ENCODE measurements around the gene PNRC1.
A peak's percentile ranks its signal among the peaks of the same experiment; 100 is the strongest.
"Not testable (repeated sequence)": the region's sequence is repeated elsewhere in the genome, so short reads cannot be mapped to it uniquely, and the experiment has no call there.

Gene PNRC1

DNA sequence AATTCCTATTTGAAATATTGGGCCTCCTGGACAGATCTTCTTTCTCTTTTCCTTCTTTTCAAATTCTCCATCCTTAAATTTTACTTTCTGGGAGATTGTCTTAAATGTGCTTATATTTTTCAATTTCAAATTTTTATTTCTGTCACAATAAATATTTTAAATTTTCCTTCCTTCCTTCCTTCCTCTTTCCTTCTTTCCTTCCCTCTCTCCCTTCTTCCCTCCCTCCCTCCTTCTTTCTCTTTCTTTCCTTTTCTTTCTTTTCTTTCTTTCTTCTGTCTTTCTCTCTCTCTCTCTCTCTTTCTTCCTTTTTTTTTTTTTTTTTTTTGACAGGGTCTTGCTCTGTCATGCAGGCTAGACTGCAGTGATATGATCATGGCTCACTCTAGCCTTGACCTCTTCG, 16.7 kb upstream of the PNRC1 start:
- DNase-seq: no peak

DNA sequence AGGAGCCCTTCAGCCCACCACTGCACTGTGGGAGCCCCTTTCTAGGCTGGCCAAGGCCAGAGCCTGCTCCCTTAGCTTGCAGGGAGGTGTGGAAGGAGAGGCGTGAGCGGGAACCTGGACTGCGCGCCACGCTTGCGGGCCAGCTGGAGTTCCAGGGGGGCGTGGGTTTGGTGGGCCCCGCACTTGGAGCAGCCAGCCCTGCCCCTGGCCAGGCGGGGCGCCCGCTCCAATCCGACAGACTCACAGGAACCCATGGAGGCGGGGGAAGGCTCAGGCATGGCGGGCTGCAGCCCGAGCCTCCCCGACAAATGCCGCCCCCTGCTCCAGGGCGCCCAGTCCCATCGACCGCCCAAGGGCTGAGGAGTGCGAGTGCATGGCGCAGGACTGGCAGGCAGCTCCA, 15.6 kb upstream of the PNRC1 start:
- DNase-seq: not testable (repeated sequence)

DNA sequence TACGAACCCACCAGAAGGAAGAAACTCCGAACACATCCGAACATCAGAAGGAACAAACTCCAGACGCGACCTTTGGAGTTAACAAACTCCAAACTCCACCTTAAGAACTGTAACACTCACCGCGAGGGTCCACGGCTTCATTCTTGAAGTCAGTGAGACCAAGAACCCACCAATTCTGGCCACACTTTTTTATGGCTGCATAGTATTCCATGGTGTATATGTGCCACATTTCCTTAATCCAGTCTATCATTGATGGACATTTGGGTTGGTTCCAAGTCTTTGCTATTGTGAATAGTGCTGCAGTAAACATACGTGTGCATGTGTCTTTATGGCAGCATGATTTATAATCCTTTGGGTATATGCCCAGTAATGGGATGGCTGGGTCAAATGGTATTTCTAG, 14.4 kb upstream of the PNRC1 start:
- DNase-seq: not testable (repeated sequence)

DNA sequence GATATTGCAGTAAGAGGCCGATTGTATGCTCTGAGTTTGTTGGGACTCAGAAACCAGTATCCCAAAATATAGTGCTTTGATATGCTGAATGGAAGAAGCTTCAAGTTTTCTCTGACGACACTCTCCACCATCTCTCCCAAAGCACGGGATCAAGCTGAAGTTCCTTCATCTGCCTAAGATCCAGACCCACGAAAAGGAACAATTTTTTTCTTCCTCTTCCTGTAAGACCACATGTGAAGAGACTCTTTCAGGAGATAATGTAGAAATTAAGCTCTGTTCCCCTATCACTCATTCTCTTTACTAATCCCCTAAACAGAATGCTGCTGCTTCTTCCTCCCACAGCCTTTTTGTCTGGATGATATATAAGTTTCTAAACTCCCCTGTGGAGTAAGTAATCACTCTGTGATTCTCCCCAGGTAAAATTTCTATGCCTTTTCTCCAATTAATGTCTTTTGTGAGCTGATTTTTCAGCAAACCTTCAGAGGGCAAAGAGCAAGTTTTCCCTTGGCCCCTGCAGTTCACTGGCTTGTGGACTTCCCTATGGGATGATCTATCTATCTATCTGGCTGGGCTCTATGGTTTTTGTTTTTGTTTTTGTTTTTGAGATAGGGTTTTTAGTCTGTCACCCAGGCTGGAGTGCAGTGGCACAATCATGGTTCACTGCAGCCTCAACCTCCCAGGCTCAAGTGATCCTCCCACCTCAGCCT, 13.5 kb upstream of the PNRC1 start:
- DNase-seq: no peak

DNA sequence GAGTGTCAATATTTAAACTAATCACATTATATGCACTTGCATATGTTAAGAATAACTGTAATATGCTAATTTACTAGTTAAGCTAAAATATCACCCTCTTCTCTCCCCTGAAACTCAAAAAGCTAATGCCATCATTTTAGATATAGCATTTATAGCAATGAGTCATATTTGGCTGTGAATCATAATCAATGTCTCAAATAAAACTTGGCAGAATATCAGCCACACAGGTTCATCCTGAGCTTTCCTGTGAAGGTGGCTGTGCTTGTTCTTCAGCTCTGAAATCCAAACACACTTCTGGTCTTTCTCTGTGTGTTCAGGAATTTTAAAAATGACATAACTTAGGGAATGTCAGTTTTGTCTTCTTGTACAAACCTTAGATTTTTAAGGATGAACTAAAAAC, 12.8 kb upstream of the PNRC1 start:
- no peak for DNase-seq

DNA sequence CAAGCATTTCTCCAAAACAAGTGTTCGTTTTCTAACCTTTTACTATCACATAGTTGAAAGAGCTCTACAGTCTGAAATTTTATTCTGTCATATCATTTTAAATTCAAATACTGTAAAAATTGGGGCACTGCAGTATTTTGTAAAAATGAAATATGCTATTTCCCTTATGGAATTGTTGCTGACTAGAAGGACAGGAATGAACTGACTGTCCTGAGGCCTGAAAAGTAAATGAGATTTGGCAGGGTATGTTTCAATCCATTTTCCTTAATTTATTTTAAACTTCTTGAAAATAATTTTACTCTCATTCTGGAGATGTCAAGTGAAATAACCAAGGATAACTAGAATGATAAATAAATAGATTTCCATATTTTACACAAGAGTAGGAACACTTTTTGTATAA, 11.9 kb upstream of the PNRC1 start:
- DNase-seq: no peak

DNA sequence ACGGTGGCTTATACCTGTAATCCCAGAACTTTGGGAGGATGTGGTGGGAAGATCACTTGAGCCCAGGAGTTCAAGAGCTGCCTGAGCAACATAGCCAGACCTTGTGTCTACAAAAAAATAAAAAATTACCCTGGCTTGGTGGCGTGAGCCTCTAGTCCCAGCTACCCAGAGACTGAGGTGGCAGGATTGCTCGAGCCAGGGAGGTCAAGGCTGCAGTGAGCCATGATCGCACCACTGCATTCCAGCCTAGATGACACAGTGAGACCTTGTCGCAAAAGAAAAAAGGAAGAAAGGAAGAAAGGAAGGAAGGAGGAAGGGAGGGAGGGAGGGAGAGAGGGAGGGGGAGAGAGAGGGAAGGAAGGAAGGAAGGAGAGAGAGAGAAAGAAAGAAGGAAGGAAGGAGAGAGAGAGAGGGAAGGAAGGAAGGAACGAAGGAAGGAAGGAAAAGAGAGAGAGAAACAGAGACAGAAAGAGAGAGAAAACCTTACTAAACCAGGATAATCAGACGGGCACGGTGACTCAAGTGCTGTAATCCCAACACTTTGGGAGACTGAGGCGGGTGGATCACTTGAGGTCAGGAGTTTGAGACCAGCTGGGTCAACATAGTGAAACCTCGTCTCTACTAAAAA, 10.9 kb upstream of the PNRC1 start:
- no peak for DNase-seq

DNA sequence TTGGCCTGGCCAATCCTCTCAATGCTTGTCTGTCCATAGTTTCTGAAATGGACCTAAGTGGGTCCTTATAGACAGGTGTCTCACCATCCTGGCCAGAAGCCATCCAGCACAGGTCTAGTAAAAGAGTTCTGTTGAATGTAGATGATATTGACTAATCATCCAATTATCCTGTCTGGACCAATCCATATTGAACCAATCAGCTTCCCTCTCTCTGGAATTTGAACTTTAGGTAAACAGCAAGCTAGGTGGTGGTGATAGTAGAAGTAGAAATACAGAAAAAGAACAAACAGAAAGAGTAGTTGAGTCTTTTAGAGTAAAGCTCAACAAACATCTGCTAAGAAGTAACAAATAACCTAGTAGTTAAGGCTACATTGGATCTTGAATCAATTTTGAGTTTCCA, 9.5 kb upstream of the PNRC1 start:
- DNase-seq: no peak

DNA sequence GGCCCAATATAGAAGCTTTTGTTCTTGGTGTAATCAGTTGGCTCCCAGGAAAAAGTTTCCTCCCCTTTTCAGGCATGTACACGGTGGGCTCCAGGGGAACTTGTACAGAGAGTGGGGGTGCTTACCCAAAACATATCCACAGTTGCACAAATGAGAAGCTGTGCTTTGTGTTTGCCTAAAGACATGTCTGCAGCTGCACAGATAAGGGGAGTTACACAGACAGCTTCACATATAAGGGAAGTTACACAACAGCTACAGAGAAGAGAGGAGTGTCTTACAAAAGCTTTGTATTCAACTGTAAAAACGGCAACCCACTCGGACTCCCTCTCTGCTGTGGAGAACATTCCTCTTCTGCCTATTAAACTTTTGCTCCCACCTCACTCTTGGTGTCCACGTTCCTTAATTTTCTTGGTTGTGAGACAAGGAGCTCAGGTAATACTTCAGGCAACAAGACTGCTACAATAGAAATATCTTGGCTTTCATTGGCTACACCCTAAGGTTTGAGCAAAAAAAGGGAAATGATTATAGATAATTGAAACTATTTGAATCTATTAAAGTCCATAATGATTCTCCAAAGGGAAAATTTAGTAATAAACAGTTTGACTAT, 7.4 kb upstream of the PNRC1 start:
- DNase-seq: no peak

DNA sequence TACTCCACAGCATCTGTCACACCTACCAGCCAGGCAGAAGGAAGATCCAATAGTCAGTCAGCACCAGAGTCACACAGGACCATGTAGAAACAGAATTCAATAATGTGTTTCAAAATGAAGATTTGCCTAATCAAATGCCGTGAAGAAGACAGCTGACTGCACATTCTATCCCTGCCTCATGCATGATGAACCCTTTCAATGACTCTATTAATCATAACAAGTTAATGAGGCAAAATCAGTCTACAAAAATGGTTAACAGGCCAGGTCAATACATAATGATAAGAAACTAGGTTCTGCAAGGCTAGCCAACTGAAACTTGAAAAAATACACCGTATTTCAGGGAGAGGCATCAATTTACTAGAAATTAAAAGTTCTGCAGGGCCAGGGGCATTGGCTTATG, 6.7 kb upstream of the PNRC1 start:
- DNase-seq: no peak

DNA sequence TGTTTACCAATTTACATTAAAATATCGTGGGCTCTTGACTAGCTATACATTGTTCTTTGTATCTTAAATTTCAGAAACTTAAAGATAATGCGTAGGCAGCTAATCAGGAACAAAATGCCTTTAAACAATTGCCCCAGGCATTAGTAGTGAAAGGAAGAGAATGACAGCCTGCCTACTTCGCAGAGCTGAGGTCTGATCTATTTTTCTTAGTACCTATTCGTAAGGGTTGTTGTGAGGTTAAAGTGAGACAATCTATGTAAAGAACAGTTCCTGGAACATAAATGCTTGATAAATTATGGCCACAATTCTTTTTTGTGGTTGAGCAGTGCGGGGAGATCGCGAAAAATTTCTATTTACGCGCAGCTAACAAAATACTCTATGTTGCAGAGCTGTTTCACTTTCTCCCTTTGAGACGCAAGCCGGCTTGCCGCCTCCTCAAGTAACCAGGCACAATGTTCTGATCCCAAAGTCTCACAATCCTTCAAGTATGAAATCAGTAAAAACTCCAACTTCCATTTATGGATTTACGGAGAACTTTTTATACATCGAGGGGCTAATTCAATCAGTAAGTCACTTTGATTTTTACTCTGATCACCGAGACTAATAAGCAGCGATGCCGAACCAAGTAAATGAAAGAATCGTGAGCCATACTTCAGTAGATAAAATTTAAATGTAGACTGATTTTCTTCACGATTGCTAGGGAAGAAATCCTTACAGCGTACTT, 878 bp upstream of the PNRC1 start:
- peak; percentile 56 for DNase-seq

DNA sequence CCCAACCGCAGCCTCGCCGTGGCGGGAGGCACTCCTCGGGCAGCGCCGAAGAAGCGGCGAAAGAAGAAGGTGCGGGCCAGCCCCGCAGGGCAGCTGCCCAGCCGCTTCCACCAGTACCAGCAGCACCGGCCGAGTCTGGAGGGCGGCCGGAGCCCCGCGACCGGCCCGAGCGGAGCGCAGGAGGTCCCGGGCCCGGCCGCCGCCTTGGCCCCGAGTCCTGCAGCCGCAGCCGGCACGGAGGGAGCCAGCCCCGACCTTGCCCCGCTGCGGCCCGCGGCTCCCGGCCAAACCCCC, 525 bp downstream of the PNRC1 start:
- no peak for DNase-seq

DNA sequence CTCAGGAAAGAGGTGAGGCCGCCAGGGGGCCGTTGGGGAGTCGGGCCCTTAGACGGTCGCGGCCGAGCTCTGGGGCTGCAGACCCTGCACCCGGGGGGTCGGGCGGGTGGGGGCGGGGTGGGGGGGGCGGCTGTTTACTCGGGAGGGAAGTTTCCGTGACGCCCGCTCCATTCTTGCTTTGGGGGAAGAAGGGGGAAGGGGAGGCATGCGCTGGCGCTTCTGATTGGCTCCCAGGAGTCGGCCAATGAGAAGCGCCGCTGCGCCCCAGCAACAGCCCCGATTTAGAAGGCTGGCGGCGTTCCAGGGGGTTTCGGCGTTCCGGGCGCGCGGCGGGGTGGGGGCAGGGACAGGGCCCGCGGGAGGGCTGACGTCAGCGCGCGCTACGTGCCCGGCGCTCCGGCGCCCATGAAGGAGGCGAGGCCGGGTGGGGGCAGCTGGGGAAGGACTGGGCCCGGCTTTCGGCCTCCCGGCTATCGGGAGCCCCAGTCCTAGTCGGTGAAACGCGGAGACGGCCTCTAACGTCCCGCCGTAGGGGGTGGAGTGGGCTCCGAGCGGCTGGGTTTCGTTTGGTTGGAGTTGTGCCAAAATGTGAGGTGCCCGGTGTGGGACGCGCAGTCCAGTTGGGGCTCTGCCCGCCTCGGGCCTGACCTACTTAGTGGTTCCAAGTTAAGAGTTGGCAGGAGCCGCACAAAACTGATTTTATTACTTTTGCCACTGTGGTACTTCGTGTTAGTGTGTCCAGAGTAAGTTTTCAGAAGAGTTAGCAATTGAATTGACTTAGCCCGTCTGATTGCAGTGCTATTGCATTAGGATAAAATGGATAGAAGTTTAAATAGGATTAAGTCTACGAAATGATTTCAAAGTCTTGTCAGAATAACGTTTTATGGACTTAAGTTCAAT, 1.1 kb downstream of the PNRC1 start:
- DNase-seq: peak; percentile 99

DNA sequence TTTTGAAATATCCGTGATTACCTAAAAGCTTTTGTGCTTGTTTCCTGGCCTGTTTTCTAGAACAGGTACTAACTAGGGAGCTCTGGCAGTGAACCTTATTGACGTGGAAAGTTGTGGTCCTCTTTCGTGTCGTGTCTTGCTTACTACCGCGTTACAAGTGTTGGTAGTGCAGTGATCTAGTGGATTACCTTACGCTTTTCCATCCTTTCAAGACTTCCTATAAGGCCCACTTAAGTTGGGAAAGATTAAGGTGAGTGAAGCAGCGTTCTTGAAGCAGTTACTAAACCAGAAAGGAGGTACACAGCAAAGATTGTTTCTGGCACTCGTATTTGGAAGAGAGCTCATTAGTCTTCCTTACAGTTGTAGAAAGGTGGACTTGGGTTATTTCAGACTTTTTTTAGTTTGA, 1.9 kb downstream of the PNRC1 start:
- DNase-seq: no peak

DNA sequence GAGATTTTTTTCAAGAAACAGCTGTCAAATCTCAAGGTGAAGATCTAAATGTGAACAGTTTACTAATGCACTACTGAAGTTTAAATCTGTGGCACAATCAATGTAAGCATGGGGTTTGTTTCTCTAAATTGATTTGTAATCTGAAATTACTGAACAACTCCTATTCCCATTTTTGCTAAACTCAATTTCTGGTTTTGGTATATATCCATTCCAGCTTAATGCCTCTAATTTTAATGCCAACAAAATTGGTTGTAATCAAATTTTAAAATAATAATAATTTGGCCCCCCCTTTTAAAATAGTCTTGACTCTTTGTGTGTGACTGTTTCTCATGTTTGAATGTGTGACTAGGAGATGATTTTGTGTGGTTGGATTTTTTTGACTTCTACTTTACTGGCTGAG, 4.0 kb downstream of the PNRC1 start:
- no peak for DNase-seq

DNA sequence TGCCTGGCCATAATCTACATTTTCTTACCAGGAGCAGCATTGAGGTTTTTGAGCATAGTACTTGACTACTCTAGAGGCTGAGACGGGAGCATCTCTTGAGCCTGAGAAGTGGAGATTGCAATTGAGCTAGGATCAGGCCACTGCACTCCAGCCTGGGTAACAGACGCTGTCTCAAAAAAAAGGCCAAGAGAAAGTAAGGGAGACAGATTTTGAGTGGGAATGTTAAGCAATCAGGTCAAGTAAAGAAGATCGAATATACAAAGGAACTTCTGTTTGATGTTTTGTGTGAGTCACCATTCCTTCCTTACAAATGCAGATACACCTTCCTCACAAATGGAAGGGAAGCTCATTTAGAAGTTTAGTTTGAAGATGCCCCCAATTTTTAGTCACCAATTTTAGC, 4.4 kb downstream of the PNRC1 start:
- DNase-seq: no peak

DNA sequence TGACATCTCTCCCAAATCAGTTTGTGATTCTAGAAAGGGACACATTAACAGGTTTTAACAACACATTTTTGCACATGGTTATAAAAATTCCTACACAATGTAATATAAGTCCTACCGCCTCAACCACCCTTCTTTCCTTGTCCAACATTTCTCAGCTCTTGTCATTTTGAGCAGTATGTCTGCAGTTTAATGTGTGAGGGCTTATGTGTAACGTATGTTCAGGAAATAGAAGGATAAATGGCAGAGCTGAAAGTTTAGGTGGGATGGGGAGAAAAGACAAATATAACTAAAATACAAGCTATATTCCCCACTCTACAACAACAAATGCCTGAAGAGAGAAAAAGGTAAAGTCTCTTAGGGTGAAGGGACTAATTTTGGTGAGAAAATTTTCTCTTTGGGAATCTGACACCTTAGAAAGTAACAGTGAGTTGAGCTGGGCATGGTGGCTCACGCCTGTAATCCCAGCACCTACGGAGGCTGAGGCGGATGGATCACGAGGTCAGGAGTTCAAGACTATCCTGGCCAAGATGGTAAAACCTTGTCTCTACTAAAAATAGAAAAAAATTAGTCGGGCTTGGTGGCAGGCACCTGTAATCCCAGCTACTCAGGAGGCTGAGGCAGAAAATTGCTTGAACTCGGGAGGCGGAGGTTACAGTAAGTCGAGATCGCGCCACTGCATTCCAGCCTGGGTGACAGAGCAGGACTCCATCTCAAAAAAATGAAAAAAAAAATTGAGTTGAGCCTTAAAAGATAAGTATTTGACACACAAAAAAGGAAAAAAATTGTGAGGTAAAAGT, 5.1 kb downstream of the PNRC1 start:
- no peak for DNase-seq

DNA sequence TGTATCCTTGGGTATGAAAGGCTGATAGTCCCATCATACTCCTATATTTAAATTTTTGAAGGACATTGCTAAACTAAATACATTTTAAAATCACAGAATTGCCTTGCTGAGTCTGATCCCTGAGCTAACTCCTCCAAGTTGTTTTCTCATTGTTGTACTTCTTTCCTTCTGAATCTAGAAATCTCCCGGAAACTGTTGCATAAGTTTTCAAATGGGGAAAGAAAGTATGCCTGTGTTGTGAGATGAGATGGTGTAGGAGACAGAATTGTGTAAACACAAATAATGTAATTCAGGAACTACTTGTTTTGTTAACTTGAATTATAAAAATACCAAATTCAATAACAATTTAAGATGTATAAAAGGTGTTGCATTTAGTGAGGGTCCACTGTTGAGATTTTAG, 7.3 kb downstream of the PNRC1 start:
- DNase-seq: no peak

DNA sequence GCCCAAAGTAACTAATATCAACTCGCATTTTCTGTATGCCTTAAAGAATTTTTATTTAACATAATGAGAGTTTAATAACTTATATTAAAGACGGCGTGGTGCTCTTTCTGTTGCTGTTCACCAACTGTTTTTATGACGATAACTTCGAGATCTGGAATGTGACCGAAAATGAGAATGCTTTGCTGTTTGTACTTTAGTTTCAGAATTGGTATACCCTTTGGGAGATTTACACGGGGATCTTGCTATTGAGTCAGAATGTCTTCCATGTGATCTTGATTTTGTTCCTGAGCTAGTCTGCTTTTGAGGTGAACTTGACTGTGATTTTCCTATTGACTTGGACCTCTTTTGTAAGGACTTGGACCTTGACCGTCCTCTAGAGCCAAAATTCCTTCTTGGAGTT, 17.9 kb downstream of the PNRC1 start:
- DNase-seq: no peak

DNA sequence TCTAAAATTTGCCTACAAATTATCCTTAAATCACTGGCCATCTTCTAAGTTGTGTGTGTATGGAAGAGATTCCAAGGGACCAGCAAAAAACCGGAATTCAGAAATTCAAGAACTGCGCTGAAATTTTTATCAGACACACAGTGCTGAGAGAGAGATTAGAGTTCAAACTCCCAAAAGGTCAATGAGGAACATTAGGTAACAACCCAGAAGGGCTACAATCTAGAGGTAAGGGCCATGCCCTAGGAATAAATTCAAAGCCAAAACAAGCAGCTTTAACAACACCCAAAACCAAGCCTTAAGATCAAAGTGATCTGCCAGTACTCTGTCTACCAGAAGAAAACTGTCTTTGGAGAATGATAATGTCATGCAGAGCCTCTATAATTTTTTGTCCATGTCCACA, 19.6 kb downstream of the PNRC1 start:
- no peak for DNase-seq

DNA sequence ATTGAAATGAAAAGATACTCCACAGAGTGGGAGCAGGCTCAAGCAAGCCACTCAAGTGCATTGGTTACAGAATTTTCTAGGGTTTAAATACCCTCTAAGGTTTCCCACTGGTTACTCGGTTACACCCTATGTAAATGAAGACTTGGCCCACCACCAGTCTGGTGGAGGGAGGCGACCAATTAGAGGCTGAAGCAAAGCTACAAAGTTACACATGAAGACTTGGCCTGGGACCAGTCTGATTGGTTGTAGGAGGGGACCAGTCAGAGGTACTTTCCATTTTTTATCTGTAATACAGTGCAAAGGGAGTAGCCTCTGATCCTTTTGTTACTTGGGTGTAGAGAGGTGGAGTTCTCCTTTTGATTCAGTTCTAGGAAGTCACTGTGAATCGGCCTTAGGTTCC, 29.7 kb downstream of the PNRC1 start:
- no peak for DNase-seq

DNA sequence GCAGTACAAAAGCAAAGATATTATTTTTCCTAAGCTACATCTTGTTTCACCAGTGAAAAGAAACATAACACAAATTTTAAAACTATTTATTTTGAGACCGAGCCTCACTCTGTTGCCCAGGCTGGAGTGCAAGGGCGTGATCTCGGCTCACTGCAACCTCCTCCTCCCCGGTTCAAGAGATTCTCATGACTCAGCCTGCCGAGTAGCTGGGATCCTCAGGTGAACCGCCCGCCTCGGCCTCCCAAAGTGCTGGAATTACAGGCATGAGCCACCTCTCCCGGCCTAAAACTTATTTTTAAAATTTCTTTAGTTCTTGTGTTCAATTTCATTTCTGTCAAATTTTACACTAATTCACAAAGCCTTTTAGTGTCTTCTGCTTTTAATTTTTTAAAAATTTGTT, 31.4 kb downstream of the PNRC1 start:
- DNase-seq: no peak

Data from CD4-positive, alpha-beta T cell treated with Interleukin-17A for 4 hours (primary cell).